Smooth muscle cell of the pulmonary artery (primary cell): ENCODE results near the gene TMC6. TPM values are rescaled to one million over a fixed set of nuclear protein-coding genes. Genes with fewer than 3 reads are reported as not detected.

Experiments
- total RNA-seq: library from RNA; depleted of rRNA; stranded (reverse); fragments of >200 nt; gene quantifications from 2 replicates; pipeline ENCODE4 v1.2.3, GENCODE V29; 2014

TMC6 gene, protein sequence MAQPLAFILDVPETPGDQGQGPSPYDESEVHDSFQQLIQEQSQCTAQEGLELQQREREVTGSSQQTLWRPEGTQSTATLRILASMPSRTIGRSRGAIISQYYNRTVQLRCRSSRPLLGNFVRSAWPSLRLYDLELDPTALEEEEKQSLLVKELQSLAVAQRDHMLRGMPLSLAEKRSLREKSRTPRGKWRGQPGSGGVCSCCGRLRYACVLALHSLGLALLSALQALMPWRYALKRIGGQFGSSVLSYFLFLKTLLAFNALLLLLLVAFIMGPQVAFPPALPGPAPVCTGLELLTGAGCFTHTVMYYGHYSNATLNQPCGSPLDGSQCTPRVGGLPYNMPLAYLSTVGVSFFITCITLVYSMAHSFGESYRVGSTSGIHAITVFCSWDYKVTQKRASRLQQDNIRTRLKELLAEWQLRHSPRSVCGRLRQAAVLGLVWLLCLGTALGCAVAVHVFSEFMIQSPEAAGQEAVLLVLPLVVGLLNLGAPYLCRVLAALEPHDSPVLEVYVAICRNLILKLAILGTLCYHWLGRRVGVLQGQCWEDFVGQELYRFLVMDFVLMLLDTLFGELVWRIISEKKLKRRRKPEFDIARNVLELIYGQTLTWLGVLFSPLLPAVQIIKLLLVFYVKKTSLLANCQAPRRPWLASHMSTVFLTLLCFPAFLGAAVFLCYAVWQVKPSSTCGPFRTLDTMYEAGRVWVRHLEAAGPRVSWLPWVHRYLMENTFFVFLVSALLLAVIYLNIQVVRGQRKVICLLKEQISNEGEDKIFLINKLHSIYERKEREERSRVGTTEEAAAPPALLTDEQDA
- 1.3 and 12.1 TPM in 2 replicates for total RNA-seq

DNA sequence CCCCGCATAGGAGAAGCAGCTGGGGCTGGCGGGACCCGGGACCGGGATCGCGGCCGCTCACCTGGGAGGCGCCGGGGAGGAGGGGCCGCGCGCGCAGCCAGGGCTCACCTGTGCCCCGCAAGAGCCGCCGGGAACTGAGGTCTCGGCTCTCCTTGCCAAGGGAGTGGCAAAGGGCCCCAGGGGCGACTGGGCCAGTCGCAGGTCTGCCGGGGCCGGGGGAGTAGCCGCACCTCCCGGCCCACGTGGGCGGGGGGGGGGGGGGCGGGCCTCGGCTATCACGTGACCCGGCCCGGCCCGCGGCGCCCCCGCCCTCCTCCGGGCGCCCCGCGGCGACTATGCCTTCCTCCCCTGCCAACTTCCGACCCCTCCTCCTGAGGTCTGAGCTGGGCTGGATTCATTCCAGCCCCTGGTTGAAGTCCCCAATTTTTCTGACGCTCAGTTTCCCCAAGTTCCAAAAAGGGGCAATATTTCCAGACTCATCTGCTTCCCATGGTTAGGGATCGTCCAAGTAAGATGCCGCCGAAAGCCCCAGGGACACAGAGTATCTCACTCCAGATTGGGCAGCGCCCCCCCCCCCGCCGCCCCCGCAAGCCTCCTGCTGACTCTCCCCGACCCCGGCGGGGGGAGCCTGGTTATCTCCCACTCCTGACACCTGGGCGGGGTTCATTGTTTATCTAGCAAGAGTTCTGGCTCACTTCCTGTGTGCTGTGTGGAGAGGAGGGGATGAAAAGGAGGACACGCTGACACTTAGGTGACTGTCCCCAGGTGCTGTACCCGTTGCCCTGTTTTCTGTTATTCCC lies at the start of gene TMC6:
TSS of gene TMC6 (minus strand) at position 205 of the 800 bp plus-strand sequence. CDS start 1,923 bp downstream, outside the sequence.

DNA sequence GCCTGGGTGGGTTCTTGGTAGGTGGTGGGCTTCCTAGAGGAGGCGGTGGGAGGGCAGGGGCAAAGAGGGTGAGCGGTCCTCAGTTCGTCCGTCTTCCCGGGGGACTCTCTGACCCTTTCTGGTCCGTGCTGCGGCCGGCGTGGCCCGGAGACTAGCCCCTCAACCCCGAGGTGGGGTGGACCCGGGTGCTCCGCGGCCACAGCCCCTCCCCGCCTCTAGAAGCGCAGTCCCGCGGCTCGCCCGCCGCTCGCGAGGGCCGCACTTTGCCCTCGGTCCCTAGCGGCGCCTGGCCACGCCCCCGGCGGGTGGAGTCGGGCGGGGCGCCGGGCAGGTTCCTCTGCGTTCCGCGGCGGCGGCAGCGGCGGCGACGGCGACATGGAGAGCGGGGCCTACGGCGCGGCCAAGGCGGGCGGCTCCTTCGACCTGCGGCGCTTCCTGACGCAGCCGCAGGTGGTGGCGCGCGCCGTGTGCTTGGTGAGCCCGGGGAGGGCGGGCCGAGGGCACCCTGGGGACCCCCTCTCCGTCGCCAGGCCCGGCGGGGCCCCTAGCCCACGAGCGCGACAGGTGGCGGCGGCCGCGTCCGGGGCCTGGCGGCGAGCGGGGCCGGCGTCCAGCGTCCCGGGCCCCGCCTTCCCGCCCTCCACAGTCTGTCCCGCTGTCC lies 39.8 kb upstream of the TMC6 start, which contains the start of gene SYNGR2:
TSS of gene SYNGR2 (plus strand) at position 340 of the 661 bp plus-strand sequence. CDS start at position 376, 36 bp downstream.

DNA sequence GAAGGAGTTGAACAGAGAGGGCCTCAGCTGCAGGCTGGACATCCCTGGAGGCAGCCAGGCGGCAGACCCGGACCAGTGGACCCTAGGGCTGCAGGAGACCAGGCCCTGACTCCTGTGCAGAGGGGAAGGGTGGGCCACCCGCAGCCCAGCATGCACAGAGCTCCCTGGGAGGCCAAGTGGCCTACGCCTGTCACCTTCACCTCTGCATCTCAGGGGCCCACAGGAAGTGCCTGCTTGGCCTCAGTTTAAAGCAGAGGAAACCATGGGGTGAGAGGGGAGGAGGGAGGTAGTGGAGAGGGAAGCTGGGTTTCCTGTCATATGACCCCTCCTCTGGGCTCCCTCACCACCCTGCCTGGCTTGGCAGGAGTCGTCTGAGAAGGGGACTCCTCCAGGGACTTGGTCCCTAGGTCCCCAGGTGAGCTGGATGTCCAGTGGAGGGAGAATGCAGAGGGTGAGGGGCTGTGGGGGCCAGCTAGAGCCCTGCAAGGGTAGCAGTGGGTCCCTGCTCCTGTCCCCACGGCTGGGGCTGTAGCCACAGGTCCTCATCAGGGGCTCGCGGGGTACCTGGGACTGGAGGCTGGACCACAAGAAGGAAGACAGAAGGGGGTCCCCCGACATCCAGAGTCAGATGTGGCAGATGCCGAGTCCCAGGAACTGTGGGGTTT lies 2.0 kb upstream of the TMC6 start, which contains the start of gene TMC8:
TSS of gene TMC8 (plus strand) at position 335 of the 665 bp plus-strand sequence. CDS start 818 bp downstream, outside the sequence.

Other genes starting within 250 kb of the TMC6 start
- 7.6 and 7.8 TPM in 2 replicates for gene TNRC6C, start 170.1 kb downstream of the TMC6 start, total RNA-seq
- 0.13 TPM in 1 of 2 replicates, not detected in the other for gene TMC8, start 2.0 kb upstream of the TMC6 start, total RNA-seq
- gene C17orf99, start 17.6 kb upstream of the TMC6 start, total RNA-seq = not detected in 2 replicates
- gene SYNGR2, start 39.8 kb upstream of the TMC6 start, total RNA-seq = 20.1 and 43.0 TPM in 2 replicates
- gene TK1, start 58.3 kb upstream of the TMC6 start, total RNA-seq = 27.5 and 43.7 TPM in 2 replicates
- gene AFMID, start 58.6 kb upstream of the TMC6 start, total RNA-seq = 25.7 and 36.0 TPM in 2 replicates
- gene BIRC5, start 85.5 kb upstream of the TMC6 start, total RNA-seq = 9.1 and 18.4 TPM in 2 replicates
- not detected in 2 replicates for gene TMEM235, start 102.9 kb upstream of the TMC6 start, total RNA-seq
- 21.5 and 84.5 TPM in 2 replicates for gene SOCS3, start 231.3 kb upstream of the TMC6 start, total RNA-seq
- 31.8 and 37.5 TPM in 2 replicates for gene PGS1, start 249.9 kb upstream of the TMC6 start, total RNA-seq